WTC11 (cell line): Measurements from ENCODE around the gene LVRN. TPM values are rescaled to one million over a fixed set of nuclear protein-coding genes. Genes with fewer than 3 reads are reported as not detected.

Experiments
- total RNA-seq: library from RNA; stranded (reverse); gene quantifications from 3 replicates; pipeline ENCODE4 v1.2.3, GENCODE V29; 2021

LVRN gene
- total RNA-seq, 1 experiment from 2014 or later, result 0.13 TPM

Other genes starting within 250 kb of the LVRN start
- gene CDO1, start 145.8 kb upstream of the LVRN start, total RNA-seq, result 13.2 to 22.7 TPM (median 20.0 TPM) in 3 replicates
- 38.3 to 40.1 TPM (median 39.9 TPM) in 3 replicates for gene ATG12, start 120.9 kb upstream of the LVRN start, total RNA-seq
- gene AP3S1, start 120.5 kb upstream of the LVRN start, total RNA-seq, result 60.8 to 78.5 TPM (median 71.2 TPM) in 3 replicates
- gene ARL14EPL, start 70.0 kb downstream of the LVRN start, total RNA-seq, result not detected in 3 replicates
- 34.5 to 49.0 TPM (median 44.8 TPM) in 3 replicates for gene COMMD10, start 122.5 kb downstream of the LVRN start, total RNA-seq